HG02678 (cell line): ENCODE measurements around the gene NAGPA.
"Not testable (repeated sequence)": the region's sequence is repeated elsewhere in the genome, so short reads cannot be mapped to it uniquely, and the experiment has no call there.

Experiments
- ATAC-seq: cut with Tn5 transposase; IDR thresholded peaks from one replicate; pipeline ENCODE4 v1.9.1; 2021; ENCODE audit warnings: mild to moderate bottlenecking, moderate library complexity; ENCODE audit not compliant: unreplicated experiment

NAGPA gene, protein sequence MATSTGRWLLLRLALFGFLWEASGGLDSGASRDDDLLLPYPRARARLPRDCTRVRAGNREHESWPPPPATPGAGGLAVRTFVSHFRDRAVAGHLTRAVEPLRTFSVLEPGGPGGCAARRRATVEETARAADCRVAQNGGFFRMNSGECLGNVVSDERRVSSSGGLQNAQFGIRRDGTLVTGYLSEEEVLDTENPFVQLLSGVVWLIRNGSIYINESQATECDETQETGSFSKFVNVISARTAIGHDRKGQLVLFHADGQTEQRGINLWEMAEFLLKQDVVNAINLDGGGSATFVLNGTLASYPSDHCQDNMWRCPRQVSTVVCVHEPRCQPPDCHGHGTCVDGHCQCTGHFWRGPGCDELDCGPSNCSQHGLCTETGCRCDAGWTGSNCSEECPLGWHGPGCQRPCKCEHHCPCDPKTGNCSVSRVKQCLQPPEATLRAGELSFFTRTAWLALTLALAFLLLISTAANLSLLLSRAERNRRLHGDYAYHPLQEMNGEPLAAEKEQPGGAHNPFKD

GRCh38 chr16:5033256-5034166 is at the start of gene NAGPA:
Gene NAGPA, minus strand, starts transcription at chr16:5033935. Its CDS starts 21 bp downstream, at chr16:5033914.
- peak; percentile 88 for ATAC-seq

DNA sequence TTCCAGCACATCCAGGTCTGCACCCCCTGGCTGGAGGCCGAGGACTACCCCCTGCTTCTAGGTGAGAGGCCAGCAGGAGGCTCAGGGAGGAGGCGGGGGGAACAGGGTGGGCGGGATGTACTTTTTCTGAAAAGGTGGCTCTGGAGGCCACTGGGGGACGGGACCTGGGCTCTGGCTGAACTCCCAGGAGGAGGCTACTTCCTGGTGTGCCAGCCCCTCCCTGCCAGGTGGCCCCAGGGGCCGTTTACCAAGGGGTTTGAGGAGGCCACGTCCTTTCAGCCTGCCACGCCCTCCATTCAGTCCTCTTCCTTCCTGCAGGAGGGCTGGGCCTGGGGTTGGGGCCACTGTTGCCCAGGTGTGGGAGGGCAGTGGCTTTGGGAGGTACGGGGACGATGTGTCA is 47.3 kb upstream of the NAGPA start:
- not testable (repeated sequence) for ATAC-seq

GRCh38 chr16:5080461-5080860 is 46.7 kb upstream of the NAGPA start:
- not testable (repeated sequence) for ATAC-seq

DNA sequence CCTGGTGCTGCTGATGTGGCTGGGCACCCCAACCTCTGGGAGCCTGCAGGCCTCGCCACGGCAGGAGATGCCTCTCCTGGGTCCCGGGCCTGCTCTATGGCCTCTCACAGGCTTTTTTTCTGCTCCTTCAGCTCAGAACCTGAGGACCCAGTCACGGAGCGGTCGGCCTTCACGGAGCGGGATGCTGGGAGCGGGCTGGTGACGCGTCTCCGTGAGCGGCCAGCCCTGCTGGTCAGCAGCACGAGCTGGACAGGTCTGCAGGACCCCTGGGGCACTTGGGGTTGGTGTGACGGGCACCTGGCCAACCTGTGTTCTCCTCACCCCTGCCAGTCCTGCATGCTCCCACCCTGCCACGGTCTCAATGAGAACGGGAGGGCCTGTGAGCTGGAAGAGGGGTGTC is 44.9 kb upstream of the NAGPA start:
- no peak for ATAC-seq

- ATAC-seq, result no peak
These were observed 43.6 kb upstream of the NAGPA start for GRCh38 chr16:5077304-5077703.

DNA sequence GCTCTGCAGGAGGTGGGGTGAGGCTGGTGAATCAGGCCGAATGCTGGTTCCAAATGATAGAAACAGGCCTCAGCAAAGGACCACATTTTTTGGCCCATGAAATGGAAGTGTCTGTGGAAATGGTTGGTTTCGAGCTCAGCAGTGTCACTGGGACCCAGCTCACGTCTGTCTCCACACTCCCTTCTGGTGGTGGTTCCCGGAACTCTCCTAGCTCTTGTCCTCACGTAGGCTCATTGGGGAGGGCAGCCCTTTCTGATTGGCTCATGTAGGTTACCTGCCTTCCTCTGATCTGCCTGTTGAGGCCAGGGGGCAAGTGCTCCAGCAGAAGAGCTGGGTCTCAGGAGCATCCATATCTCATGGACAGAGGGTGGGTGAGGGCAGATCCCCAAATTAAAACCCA is 41.9 kb upstream of the NAGPA start:
- no peak for ATAC-seq

DNA sequence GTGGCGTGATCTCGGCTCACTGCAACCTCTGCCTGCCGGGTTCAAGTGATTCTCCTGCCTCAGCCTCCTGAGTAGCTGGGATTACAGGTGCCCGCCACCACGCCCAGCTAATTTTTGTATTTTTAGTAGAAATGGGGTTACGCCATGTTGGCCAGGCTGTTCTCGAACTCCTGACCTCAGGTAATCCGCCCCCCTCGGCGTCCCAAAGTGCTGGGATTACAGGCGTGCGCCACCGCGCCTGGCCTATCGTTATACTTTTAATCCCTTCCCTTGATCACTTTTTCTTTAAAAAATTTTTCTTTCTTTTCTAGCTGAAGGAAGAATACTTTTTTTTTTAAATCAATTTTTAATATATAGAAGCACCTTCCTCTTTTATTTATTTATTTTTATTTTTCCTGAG is 40.0 kb upstream of the NAGPA start:
- not testable (repeated sequence) for ATAC-seq

GRCh38 chr16:5073279-5073629 is 39.5 kb upstream of the NAGPA start:
- ATAC-seq, result no peak

GRCh38 chr16:5072334-5073278 is 38.9 kb upstream of the NAGPA start:
- ATAC-seq, result no peak

- ATAC-seq, result peak; percentile 84
These were observed 38.1 kb upstream of the NAGPA start, which contains the start of gene ALG1 for GRCh38 chr16:5071681-5072333. Gene ALG1, plus strand, starts transcription at chr16:5071843. Its CDS starts 7 bp downstream, at chr16:5071850.

DNA sequence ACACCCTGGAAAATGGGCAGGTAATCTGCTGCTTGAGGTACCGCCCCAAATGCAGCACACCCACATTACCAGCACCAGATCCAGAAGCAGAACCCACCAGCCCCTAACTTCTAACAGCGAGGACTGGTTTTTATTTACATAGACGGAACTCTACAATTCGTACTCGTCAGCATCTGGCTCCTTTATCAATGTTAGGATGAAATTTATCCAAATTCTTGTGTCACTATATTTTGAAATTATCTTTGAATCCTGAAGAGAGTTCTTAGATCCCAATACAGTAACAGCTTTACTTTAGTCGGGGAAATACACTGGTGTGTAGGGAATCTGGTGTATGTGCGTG is 37.6 kb upstream of the NAGPA start:
- no peak for ATAC-seq

- ATAC-seq, result no peak
These were observed 36.9 kb upstream of the NAGPA start for GRCh38 chr16:5070431-5071186.

DNA sequence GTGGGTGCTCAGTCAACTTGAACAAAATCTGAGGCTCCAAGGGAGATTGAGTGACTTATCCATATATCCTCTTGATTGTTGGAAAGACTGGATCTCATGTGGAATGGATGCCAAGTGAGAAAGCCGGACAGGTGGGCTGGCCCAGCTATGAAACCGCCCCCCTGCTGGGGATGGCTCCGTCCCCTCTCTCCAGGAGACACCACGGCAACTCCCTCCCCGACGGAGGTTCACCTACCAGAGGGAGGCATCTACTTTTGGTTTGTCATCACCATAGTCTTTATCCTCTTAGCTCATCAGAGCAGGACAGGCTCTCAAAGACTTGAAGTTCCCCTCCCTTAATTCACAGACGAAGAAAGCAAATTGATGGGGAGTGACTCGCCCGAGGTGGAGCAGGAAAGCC is 36.1 kb upstream of the NAGPA start:
- no peak for ATAC-seq

GRCh38 chr16:5069048-5069447 is 35.3 kb upstream of the NAGPA start:
- no peak for ATAC-seq

GRCh38 chr16:5066511-5066910 is 32.8 kb upstream of the NAGPA start:
- ATAC-seq, result no peak

GRCh38 chr16:5065813-5066212 is 32.1 kb upstream of the NAGPA start, which contains the start of gene C16orf89:
Gene C16orf89, minus strand, starts transcription at chr16:5065956. Its CDS starts 48 bp downstream, at chr16:5065908.
- ATAC-seq, result no peak

DNA sequence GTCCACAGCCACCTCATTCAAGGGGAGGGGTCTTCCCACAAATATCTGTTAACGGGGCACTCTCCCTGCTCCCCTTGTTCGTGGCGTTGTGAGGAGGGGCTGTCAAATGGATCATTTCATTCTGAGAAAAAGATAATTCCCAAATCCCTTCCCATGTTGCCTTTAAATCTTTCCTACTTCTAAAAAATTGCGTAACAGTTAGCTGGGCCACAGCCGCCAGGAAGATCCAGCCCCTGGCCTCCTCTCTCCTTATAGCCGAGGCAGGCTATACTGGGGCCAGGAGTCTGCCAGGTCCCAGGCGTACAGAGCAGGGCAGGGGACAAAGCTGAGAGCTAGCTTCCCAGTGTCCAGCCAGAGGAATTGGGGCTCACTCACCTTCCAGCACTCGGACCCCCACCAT is 31.6 kb upstream of the NAGPA start:
- no peak for ATAC-seq

GRCh38 chr16:5064915-5065314 is 31.2 kb upstream of the NAGPA start:
- ATAC-seq, result no peak
